Measurements from ENCODE around the gene SOD3.

The SOD3 gene, protein sequence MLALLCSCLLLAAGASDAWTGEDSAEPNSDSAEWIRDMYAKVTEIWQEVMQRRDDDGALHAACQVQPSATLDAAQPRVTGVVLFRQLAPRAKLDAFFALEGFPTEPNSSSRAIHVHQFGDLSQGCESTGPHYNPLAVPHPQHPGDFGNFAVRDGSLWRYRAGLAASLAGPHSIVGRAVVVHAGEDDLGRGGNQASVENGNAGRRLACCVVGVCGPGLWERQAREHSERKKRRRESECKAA

GRCh38 chr4:24794916-24795665 is at the start of gene SOD3:
SOD3 (plus strand) TSS chr4:24795573; CDS start chr4:24799522, 3,949 bp downstream.
- DNase-seq, result no peak

DNA sequence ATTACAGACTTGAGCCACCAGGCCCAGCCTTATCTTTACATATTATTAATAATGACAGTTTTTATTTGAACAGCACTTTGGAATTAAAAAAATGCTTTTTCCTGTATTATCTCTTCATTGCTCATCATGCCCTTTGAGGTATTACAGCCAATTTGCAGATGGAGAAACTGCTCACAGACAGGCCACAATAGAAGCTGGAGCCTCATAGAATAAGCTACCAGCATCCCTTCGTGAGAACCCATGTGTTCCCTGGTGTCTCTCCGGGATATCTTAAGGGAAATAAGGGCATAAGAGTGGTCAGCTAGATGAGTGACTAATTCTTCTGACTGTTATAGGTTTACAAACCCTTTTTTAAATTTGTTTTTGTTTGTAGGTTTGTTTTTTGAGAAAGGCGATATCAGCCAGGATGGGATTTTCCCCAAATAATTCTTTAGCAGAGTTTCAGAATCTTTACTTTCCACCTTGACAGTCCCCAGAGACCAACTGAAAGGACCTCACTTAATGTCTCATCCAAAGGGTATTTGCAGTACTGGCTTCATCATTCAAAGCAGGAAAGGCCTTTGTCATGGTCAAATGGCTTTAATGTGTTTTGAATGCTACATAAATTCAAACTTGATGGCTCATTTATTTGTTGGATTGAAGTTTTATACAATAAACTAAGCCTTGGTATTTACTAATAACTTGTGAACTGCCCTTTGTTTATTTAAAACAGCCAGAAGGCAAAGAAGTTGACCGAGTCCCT is 48.0 kb upstream of the SOD3 start:
- no peak for DNase-seq

- DNase-seq, result no peak
These were observed 47.4 kb upstream of the SOD3 start for GRCh38 chr4:24748023-24748422.

DNA sequence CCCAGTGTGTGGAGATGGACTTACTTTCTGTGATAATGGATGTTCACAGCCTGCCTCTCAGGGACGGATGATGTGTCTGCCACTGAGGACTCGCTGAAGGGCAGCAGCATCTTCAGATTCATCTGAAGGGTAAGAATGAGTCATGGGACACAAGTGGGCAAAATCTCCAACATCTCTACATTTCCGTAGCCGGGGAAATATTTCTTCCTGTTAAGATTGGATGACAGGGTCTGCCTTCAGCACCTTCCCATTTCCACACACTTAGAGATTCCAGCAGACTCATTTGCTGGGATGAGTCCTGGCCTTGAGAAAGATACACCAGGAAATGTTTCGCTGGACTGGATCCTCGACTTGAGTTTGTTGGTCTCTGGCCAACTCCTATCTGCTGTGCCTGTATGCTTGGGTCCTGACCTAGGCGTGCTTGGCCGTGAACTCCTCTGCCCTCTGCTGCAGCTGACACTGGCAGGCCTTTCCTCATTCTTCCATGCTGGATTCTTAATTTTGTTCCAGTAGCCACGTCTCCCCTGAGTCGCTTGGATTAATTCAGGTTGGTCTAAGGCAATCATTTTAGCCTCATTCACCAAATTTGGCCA is 46.5 kb upstream of the SOD3 start:
- no peak for DNase-seq

- DNase-seq, result no peak
These were observed 45.3 kb upstream of the SOD3 start for GRCh38 chr4:24750106-24750505.

DNA sequence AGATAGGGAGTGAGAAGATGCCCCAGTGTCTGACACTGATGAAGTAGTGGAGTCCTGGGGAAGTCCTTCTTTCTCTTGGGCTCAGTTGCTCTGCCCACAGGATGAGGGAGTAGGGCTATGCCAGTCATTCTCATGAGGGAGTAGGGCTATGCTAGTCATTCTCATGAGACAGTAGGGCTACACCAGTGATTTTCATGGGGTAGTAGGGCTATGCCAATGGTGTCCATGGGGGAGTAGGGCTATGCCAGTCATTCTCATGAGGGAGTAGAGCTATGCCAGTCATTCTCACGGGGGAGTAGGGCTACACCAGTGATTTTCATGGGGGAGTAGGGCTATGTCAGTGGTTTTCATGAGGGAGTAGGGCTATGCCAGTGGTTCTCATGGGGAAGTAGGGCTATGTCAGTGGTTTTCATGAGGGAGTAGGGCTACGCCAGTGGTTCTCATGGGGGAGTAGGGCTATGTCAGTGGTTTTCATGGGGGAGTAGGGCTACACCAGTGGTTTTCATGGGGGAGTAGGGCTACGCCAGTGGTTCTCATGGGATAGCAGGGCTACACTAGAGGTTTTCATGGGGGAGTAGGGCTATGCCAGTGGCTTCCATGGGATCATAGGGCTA is 43.3 kb upstream of the SOD3 start:
- DNase-seq, result no peak

GRCh38 chr4:24753519-24753918 is 41.9 kb upstream of the SOD3 start:
- DNase-seq, result no peak

GRCh38 chr4:24754571-24754970 is 40.8 kb upstream of the SOD3 start:
- DNase-seq, result no peak

GRCh38 chr4:24763631-24764297 is 31.6 kb upstream of the SOD3 start:
- DNase-seq, result no peak

- DNase-seq, result no peak
These were observed 31.0 kb upstream of the SOD3 start for GRCh38 chr4:24764345-24764744.

DNA sequence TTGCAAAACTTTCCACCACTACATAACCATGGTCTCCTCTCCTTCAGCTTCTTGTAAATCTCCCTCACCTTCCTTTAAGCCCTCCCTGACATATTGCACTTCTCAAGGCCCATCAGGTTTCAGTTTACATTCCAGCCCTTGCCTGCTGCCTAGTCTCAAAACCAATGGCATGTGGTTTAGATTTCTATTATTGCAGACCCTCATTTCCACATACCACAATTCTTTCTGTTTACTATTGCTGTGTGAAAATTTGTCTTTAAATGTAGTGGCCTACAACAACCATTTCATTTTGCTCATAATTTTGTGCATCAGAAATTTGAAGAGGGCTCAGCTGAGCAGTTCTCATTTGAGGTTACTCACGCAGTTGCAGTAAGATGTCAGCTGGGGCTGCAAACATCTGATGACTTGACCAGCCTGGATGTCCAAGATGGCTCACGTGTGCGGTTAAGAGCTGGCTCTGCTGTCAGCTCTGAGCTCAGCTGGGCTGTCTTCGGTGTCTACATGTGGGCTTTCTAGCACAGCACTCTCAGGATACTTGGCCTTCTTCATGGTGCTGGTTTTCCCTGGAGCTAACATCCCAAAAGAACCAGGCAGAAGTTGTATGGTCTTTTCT is 29.9 kb upstream of the SOD3 start:
- DNase-seq, result no peak

DNA sequence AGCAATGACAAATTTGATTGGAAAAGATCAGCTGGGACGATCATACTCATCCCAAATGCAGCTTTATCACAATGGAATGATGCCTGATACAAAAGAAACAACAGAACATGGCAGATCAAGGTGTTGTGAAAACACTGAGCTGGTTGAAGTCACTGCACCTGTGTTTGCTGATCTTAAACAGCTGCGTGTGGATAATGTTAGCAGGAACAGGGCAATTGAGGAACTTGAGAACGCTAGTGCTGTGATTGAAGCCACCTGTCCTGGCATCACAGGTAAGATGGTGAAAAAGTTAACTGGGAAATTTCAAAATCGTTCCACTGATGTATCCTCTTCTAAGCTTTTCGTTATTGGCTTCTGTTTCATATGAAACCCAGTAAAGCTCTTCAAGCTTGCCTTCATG is 27.4 kb upstream of the SOD3 start:
- DNase-seq, result no peak

DNA sequence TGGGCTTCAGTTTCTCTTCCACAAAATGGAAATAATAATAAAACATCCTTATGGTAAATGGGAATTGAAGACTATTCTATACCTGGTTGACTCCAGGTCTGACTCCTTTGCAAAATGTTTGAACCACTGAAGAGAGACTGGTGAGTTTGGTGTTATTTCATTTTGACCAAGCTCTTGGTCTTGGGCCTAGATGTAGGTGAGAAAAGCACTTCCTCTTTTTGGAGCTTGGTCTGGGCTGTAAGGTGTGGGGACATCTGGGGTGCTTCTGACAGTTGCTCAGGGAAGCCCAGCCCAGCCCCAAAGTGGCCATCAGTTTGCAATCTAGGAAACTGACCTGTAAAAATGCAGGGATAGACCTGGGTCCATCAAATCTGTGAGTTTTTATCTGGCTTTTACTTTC is 26.8 kb upstream of the SOD3 start:
- DNase-seq, result no peak

- DNase-seq, result no peak
These were observed 25.8 kb upstream of the SOD3 start for GRCh38 chr4:24769571-24769970.

DNA sequence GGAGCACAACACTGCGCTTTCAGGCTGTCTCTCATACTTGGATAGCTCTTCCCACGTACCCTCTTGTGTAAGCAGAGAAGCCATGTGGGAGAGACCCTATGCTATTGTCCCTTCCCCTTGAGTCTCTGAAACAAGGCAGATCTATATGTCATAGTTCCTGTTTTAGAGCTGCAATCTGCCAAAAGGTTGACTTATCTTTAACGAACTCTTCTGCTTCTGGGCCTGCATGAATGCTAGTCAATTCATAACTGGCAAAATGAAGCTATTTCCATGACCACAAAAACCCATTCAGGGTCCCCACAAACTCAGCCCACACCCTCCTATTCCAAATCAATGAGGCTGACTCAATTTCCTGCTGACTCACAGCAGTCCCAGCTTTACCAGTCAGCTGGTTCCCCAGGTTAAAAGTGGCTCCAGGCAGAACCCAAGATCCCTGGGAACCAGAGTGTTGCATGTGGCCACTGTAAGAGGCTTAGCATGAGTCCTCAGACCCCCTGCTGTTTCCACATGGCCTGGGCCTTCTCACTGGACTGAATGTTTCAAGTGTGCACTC is 25.3 kb upstream of the SOD3 start:
- no peak for DNase-seq

- no peak for DNase-seq
These were observed 24.7 kb upstream of the SOD3 start for GRCh38 chr4:24770667-24771066.

GRCh38 chr4:24771241-24771640 is 24.1 kb upstream of the SOD3 start:
- DNase-seq, result no peak

DNA sequence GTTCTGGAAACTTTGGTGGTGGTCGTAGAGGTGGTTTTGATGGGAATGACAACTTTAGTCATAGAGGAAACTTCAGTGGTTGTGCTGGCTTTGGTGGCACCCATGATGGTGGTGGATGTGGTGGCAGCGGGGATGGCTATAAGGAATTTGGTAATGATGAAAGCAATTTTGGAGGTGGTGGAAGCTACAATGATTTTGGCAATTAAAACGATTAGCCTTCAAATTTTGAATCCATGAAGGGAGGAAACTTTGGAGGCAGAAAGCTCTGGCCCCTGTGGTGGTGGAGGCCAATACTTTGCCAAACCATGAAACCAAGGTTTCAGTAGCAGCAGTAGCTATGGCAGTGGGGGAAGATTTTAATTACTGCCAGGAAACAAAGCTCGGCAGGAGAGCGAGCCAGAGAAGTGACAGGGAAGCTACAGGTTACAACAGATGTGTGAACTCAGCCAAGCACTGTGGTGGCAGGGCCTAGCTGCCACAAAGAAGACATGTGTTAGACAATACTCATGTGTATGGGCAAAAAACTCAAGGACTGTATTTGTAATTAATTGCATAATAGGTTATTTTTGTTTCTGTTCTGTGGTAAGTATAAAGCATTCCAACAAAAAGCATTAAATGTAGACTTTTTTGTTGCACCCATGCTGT is 23.2 kb upstream of the SOD3 start:
- no peak for DNase-seq

GRCh38 chr4:24772952-24773351 is 22.4 kb upstream of the SOD3 start:
- DNase-seq, result no peak

DNA sequence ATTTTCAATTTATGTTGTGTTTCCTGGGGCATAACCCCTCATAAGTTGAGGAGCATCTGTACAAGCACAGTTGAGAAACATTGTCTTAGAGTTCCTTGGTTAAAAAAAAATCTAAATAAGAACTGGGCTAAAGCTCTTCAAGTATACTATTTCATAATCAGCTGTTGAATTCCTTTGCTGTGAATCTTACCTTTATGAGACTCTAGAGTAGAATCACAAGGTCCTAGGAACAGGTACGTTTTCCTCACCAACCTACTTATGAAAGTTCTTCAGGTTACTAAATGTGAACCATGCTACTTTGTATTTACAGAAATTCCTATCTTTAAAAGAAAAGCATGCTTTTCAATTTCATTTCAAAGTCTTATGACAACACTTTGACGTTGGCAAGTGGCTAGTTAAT is 20.9 kb upstream of the SOD3 start:
- DNase-seq, result no peak

- no peak for DNase-seq
These were observed 20.3 kb upstream of the SOD3 start for GRCh38 chr4:24775032-24775605.
